Measurements from ENCODE around the gene PARK7. TPM values are rescaled to one million over a fixed set of nuclear protein-coding genes. Genes with fewer than 3 reads are reported as not detected.
A peak's percentile ranks its signal among the peaks of the same experiment; 100 is the strongest.
"Not testable (repeated sequence)": the region's sequence is repeated elsewhere in the genome, so short reads cannot be mapped to it uniquely, and the experiment has no call there.

The PARK7 gene
- total RNA-seq, 6 experiments from 2014 or later: 331 to 377 (median 362) TPM

DNA sequence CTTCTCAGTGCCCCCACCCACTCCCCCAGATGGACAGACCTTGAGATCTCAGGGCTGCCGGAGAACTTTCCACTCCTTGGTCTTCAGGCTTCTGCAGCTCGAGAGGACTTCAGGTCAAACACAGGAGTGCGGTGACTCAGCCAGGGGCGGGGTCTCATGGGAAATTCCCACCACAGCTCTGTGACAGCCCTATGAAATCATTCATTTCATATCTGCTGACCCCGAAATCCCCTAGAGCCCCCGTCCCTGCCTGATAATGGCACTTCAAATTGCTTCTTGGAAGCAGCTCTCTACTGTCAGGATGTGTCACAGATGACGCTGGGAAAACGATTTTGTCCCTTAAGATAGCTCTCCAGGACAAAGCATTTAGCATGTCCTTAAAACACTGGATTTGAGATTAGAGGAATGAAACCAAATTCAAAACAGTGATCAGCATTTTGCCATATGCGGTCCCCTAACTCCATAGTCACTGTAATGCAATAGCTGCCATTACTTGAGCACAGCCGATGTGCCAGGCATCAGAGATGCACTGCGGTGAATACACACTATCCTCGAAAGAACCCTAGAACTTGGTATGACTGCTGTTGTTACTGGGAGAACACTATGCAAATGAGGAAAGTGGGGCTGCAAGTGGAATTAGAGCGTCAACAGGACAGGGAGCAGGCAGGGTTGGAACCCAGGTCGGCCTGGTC, 20.6 kb upstream of the PARK7 start, which contains the start of gene TNFRSF9:
TSS of gene TNFRSF9 (minus strand) at position 95 of the 692 bp plus-strand sequence. CDS start 845 bp downstream, outside the sequence.
- Mint-ChIP-seq H3K27ac (no peak within 1 kb of the TSS), H3K4me3 (peak within 1 kb of the TSS; percentile 76; the same call in 1 of the 2 replicates), H3K27me3 (ENCODE audit: insufficient read depth) (peaks cover 30% of the 10 kb centered on the region), H3K9me3 (no peaks in the 10 kb centered on the region), H3K4me1 (ENCODE audit: low read depth) (peaks cover 30% of the 10 kb centered on the region), H3K36me3 (ENCODE audit: low read depth) (no peaks in the 10 kb centered on the region)
- TF ChIP-seq, protein P1, sequence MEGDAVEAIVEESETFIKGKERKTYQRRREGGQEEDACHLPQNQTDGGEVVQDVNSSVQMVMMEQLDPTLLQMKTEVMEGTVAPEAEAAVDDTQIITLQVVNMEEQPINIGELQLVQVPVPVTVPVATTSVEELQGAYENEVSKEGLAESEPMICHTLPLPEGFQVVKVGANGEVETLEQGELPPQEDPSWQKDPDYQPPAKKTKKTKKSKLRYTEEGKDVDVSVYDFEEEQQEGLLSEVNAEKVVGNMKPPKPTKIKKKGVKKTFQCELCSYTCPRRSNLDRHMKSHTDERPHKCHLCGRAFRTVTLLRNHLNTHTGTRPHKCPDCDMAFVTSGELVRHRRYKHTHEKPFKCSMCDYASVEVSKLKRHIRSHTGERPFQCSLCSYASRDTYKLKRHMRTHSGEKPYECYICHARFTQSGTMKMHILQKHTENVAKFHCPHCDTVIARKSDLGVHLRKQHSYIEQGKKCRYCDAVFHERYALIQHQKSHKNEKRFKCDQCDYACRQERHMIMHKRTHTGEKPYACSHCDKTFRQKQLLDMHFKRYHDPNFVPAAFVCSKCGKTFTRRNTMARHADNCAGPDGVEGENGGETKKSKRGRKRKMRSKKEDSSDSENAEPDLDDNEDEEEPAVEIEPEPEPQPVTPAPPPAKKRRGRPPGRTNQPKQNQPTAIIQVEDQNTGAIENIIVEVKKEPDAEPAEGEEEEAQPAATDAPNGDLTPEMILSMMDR (IDR thresholded peaks at IDR 0.05): no peak
- no peak for DNase-seq

DNA sequence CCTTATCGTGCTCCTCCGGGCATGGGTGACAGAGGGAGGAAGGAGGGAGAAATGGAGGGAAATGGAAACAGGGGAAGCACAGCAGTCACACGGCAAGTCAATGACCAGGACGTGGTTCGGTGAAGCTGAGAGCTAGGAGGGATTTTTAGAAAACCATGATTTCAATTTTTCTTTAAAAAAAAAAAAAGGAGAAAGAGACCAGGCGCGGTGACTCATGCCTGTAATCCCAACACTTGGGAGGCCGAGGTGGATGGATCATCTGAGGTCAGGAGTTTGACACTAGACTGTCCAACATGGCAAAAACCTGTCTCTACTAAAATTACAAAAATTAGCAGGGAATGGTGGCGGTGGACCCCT, 20.1 kb upstream of the PARK7 start:
- DNase-seq: peak; percentile 10
- Mint-ChIP-seq H3K27ac (no peak overlapping the region), H3K9me3 (no peaks in the 10 kb centered on the region), H3K36me3 (ENCODE audit: low read depth) (no peaks in the 10 kb centered on the region), H3K27me3 (ENCODE audit: insufficient read depth) (peaks cover 26% of the 10 kb centered on the region), H3K4me1 (ENCODE audit: low read depth) (peaks cover 30% of the 10 kb centered on the region), H3K4me3 (peak overlapping the region; percentile 76; the same call in 1 of the 2 replicates)
- TF ChIP-seq, protein P1 (IDR thresholded peaks at IDR 0.05): no peak

DNA sequence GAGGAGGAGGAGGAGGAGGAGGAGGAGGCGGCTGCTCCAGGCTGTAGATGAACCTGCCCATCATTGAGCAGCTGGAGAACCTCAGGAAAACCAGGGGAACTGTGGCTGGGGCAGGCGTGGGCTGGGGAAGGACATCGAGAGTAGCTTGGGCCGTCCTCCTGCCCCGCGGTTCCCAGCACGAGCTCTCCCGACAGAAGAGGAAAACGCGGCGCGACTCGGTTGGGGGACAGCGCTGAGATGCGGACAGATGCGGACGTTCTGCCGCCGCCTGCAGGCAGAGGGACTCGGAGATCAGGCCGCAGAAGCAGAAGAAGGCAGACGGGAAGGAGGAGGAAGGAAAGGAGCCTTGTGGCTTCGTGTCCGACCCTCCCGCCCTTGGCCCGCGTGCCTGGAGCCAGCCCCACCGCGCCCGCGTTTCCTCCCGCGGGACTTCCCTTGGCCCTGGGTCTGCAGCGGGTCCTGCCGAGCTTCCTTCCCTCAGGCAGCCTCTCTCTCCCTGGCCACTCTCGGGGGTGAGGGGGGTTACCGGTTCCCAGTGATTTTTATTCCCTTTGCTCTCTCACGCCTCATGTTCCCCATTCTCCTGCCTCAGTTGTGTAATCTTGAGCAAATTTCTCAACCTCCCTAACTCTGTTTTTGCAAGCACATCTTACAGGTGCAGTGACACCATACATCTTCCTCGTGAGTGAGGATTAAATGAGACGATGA, 19.1 kb upstream of the PARK7 start:
- TF ChIP-seq, protein P1 (IDR thresholded peaks at IDR 0.05): peak; percentile 48; the same call in 1 of the 2 replicates
- Mint-ChIP-seq H3K4me1 (ENCODE audit: low read depth) (peaks cover 30% of the 10 kb centered on the region), H3K27me3 (ENCODE audit: insufficient read depth) (peaks cover 23% of the 10 kb centered on the region), H3K9me3 (no peaks in the 10 kb centered on the region), H3K4me3 (peak overlapping the region; percentile 76), H3K27ac (no peak overlapping the region; the same call in 1 of the 2 replicates), H3K36me3 (ENCODE audit: low read depth) (no peaks in the 10 kb centered on the region)
- peak; percentile 48 for DNase-seq

DNA sequence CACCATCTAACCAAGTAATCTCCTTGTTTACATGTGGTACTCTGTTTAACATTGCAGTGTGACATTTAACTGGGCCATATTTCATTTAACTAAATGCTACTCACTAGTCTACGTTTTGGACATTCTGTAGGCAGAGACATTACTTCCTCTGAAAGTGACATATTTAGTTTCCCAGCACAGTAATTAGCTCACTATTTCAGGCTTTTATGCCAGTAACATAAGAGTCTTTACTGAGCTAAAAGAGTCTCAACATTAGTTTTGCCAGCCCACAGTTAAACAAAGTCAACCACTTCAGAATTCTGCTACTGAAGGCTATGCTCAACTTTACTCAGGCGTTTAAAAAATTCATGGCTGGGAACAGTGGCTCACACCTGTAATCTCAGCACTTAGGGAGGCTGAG, 18.3 kb upstream of the PARK7 start:
- no peak overlapping the region for H3K4me3 Mint-ChIP-seq
- no peak overlapping the region for H3K27ac Mint-ChIP-seq
- peaks cover 30% of the 10 kb centered on the region for H3K4me1 Mint-ChIP-seq (ENCODE audit: low read depth)
- no peaks in the 10 kb centered on the region for H3K36me3 Mint-ChIP-seq (ENCODE audit: low read depth)
- H3K9me3 Mint-ChIP-seq: no peaks in the 10 kb centered on the region
- TF ChIP-seq, protein P1 (IDR thresholded peaks at IDR 0.05): no peak
- H3K27me3 Mint-ChIP-seq (ENCODE audit: insufficient read depth): peaks cover 19% of the 10 kb centered on the region
- DNase-seq: no peak

DNA sequence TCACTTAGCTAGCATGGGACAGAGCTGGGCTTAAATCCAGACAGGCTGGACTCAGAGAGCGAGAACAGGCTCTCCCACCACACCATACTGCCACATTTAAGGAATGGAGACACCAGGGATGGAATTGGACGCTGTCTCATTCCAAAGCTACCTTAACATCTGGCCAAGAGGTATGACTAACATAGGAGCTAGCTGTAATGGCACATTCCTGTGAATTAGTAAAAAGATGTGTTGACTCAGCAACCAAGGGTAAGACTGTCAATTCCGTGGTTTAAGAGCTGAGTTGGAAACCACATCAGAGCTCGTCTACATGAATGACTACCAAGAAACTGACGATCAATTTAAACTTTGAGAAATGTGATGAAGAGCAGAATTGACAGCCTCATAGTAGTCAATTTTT, 12.6 kb upstream of the PARK7 start:
- H3K36me3 Mint-ChIP-seq (ENCODE audit: low read depth): no peaks in the 10 kb centered on the region
- H3K4me3 Mint-ChIP-seq: no peak overlapping the region
- no peak overlapping the region for H3K27ac Mint-ChIP-seq
- TF ChIP-seq, protein P1 (IDR thresholded peaks at IDR 0.05): no peak
- no peaks in the 10 kb centered on the region for H3K9me3 Mint-ChIP-seq
- peaks cover 17% of the 10 kb centered on the region for H3K4me1 Mint-ChIP-seq (ENCODE audit: low read depth)
- peak; percentile 79 for DNase-seq
- peaks cover 2% of the 10 kb centered on the region; the same call in 1 of the 2 replicates for H3K27me3 Mint-ChIP-seq (ENCODE audit: insufficient read depth)

DNA sequence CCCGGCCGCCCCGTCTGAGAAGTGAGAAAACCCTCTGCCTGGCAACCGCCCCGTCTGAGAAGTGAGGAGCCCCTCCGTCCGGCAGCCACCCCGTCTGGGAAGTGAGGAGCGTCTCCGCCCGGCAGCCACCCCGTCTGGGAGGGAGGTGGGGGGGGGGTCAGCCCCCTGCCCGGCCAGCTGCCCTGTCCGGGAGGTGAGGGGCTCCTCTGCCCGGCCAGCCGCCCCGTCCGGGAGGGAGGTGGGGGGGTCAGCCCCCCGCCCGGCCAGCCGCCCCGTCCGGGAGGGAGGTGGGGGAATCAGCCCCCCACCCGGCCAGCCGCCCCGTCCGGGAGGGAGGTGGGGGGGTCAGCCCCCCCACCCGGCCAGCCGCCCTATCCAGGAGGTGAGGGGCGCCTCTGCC, 8.7 kb upstream of the PARK7 start:
- H3K36me3 Mint-ChIP-seq (ENCODE audit: low read depth); H3K4me3 Mint-ChIP-seq; H3K9me3 Mint-ChIP-seq; DNase-seq; H3K27ac Mint-ChIP-seq; H3K27me3 Mint-ChIP-seq (ENCODE audit: insufficient read depth): not testable (repeated sequence)
- peaks cover 32% of the 10 kb centered on the region for H3K4me1 Mint-ChIP-seq (ENCODE audit: low read depth)

Measured in HFFc6 (cell line).